HCT116 (cell line): ENCODE measurements around the gene GJD3. TPM values are rescaled to one million over a fixed set of nuclear protein-coding genes. Genes with fewer than 3 reads are reported as not detected.
"Not testable (repeated sequence)": the region's sequence is repeated elsewhere in the genome, so short reads cannot be mapped to it uniquely, and the experiment has no call there.

ENCODE experiments used
- ATAC-seq: fragments of 200-7000 bp; cut with Tn5 transposase; 2 replicates; pipeline ENCODE4 v1.9.1; 2020; ENCODE audit warnings: mild to moderate bottlenecking, moderate library complexity
- BruUV-seq: library from RNA; stranded (reverse); fragments of 400-500 nt; replicated peaks from 2 replicates; lab custom pipeline; 2021; lab: Mats Ljungman, UMichigan
- CTCF ChIA-PET: fragments of 300-600 bp; sonication (Branson Sonifier 250); formaldehyde crosslinking; loops from one replicate; lab custom pipeline; 2021; ENCODE audit warnings: antibody characterized with exemption; lab: Charles Lee
- POLR2A ChIA-PET: fragments of 300-600, 350-600 bp; sonication (Branson Sonifier 250); formaldehyde crosslinking; loops from one replicate; lab custom pipeline; 2021; ENCODE audit warnings: antibody characterized with exemption; lab: Charles Lee
- RAD21 ChIA-PET, 2 experiments: fragments of 300-600 bp; sonication (Branson Sonifier 250); formaldehyde crosslinking; loops; one replicate each; lab custom pipeline; 2023; ENCODE audit warnings: low total read pairs in 2 of 2; ENCODE audit not compliant: uncharacterized antibody in 2 of 2, unreplicated experiment in 2 of 2, low non-redundant PET in 1 of 2; lab: Charles Lee
- DNase-seq: peaks from one replicate; pipeline ENCODE4 v3.0.0-alpha.2; 2010; ENCODE audit warnings: low read depth, low spot score
- H2AFZ ChIP-seq: fragments of 200-600 bp; shearing (Covaris generic), sonication (generic); 2 replicates; pipeline ENCODE4 v1.6.1; 2017; ENCODE audit warnings: low read depth, mixed run types, mixed read lengths, antibody characterized with exemption, low read length; ENCODE audit not compliant: poor library complexity, severe bottlenecking
- H3K27ac ChIP-seq: 2 replicates; pipeline ENCODE4 v1.5.1; 2012; ENCODE audit warnings: low read depth, low read length
- H3K27me3 ChIP-seq: fragments of 200-600 bp; sonication (generic); 2 replicates; pipeline ENCODE4 v1.6.1; 2016; ENCODE audit warnings: mixed run types, low read length, mixed read lengths; ENCODE audit not compliant: insufficient read depth
- H3K36me3 ChIP-seq, 2 experiments: fragments of 200-500 bp in 1 of 2; fragments of 200-600 bp in 1 of 2; sonication (Bioruptor generic) in 1 of 2; sonication (generic) in 1 of 2; 2 replicates each; pipeline versions ENCODE4 v1.5.1 to v1.6.1; 2014 to 2016; ENCODE audit warnings: low read length in 2 of 2, inconsistent platforms in 1 of 2, mixed read lengths in 1 of 2, mixed run types in 1 of 2; ENCODE audit not compliant: insufficient read depth in 2 of 2, control insufficient read depth in 1 of 2
- H3K4me1 ChIP-seq, 2 experiments: fragments of 200-600 bp in 1 of 2; sonication (generic) in 1 of 2; 2 replicates each; pipeline versions ENCODE4 v1.5.1 to v1.6.1; 2012 to 2017; ENCODE audit warnings: low read length in 2 of 2, inconsistent platforms in 1 of 2, mild to moderate bottlenecking in 1 of 2, mixed read lengths in 1 of 2, mixed run types in 1 of 2, moderate library complexity in 1 of 2; ENCODE audit not compliant: insufficient read depth in 2 of 2, control insufficient read depth in 1 of 2
- H3K4me2 ChIP-seq: fragments of 200-600 bp; sonication (generic); 2 replicates; pipeline ENCODE4 v1.6.1; 2017; ENCODE audit warnings: mixed run types, low read length, mixed read lengths
- H3K4me3 ChIP-seq, 2 experiments: fragments of 200-600 bp in 1 of 2; sonication (generic) in 1 of 2; replicated peaks in 1 of 2; 2 replicates each; pipeline ENCODE4 v1.5.1; 2011 to 2016; ENCODE audit warnings: low read length in 2 of 2, control low read depth in 1 of 2, low read depth in 1 of 2, mild to moderate bottlenecking in 1 of 2, mixed read lengths in 1 of 2, mixed run types in 1 of 2
- H3K79me2 ChIP-seq: fragments of 200-600 bp; sonication (generic); 2 replicates; pipeline ENCODE4 v1.6.1; 2017; ENCODE audit warnings: mild to moderate bottlenecking, mixed run types, low read length, moderate library complexity, mixed read lengths; ENCODE audit not compliant: insufficient read depth
- H3K9ac ChIP-seq: fragments of 200-600 bp; sonication (generic); 2 replicates; pipeline ENCODE4 v1.6.1; 2016; ENCODE audit warnings: low read length, mixed read lengths
- H3K9me2 ChIP-seq: fragments of 200-600 bp; sonication (generic), shearing (Covaris generic); 2 replicates; pipeline ENCODE4 v1.6.1; 2017; ENCODE audit warnings: mixed run types, mild to moderate bottlenecking, moderate library complexity; ENCODE audit not compliant: insufficient read depth
- H3K9me3 ChIP-seq, 2 experiments: fragments of 200-500 bp in 1 of 2; fragments of 200-600 bp in 1 of 2; sonication (Bioruptor generic) in 1 of 2; sonication (generic) in 1 of 2; 2 replicates each; pipeline ENCODE4 v1.6.1; 2014 to 2017; ENCODE audit warnings: low read length in 2 of 2, mixed read lengths in 2 of 2, inconsistent platforms in 1 of 2, low read depth in 1 of 2, mild to moderate bottlenecking in 1 of 2, mixed run types in 1 of 2, moderate library complexity in 1 of 2; ENCODE audit not compliant: control insufficient read depth in 1 of 2, insufficient read depth in 1 of 2
- H4K20me1 ChIP-seq: fragments of 200-600 bp; sonication (generic), shearing (Covaris generic); 2 replicates; pipeline ENCODE4 v1.6.1; 2017; ENCODE audit warnings: mixed run types, mild to moderate bottlenecking, moderate library complexity; ENCODE audit not compliant: insufficient read depth
- CTCF ChIP-seq, 3 experiments: fragments of 200-600 bp in 1 of 3; sonication (generic) in 1 of 3; IDR thresholded peaks in 2 of 3; conservative IDR thresholded peaks in 1 of 3; 2 replicates each; pipeline ENCODE4 v1.5.1; 2012 to 2017; ENCODE audit warnings: low read depth in 2 of 3, low read length in 2 of 3, antibody characterized with exemption in 1 of 3, borderline replicate concordance in 1 of 3, control low read depth in 1 of 3, mild to moderate bottlenecking in 1 of 3, mixed read lengths in 1 of 3, mixed run types in 1 of 3, moderate library complexity in 1 of 3; ENCODE audit not compliant: insufficient read depth in 1 of 3
- ELF1 ChIP-seq: IDR thresholded peaks from 2 replicates; pipeline ENCODE4 v1.6.1; 2012; ENCODE audit warnings: low read depth, borderline replicate concordance
- EZH2 ChIP-seq: fragments of 200-600 bp; sonication (generic); IDR thresholded peaks from 2 replicates; pipeline ENCODE4 v1.6.1; 2017; ENCODE audit warnings: antibody characterized with exemption, mixed run types
- JUND ChIP-seq: IDR thresholded peaks from 2 replicates; pipeline ENCODE4 v1.6.1; 2012
- RAD21 ChIP-seq: IDR thresholded peaks from 2 replicates; pipeline ENCODE4 v1.6.1; 2012; ENCODE audit warnings: low read depth, mild to moderate bottlenecking
- ZBTB33 ChIP-seq: IDR thresholded peaks from 2 replicates; pipeline ENCODE4 v1.6.1; 2011; ENCODE audit warnings: mild to moderate bottlenecking, low read length, moderate library complexity; ENCODE audit not compliant: insufficient replicate concordance; ENCODE audit errors: extremely low read depth
- intact Hi-C: fragments of 100-400 bp; cut with micrococcal nuclease; formaldehyde crosslinking; loops from 2 replicates; pipeline ENCODE4 v1.10.0; 2022
- total RNA-seq: library from RNA; stranded (reverse); gene quantifications from one replicate; pipeline ENCODE4 v1.2.1, GENCODE V29; 2021; ENCODE audit not compliant: unreplicated experiment

GJD3 gene
- total RNA-seq, 1 experiment from 2014 or later = not detected

- TF ChIP-seq ZBTB33 (no peak), JUND (no peak)
Measured at GRCh38 chr17:40402668-40403067, 38.1 kb upstream of the GJD3 start (continued).

- POLR2A ChIA-PET = no interaction called here
- no TSS peak for BruUV-seq
- Histone ChIP-seq H3K9ac (no peak overlapping the region), H3K4me2 (no peak overlapping the region), H3K9me3 (no peaks in the 10 kb centered on the region), H3K4me1 (no peaks in the 10 kb centered on the region), H3K4me3 (no peak overlapping the region), H3K27me3 (no peaks in the 10 kb centered on the region), H3K9me2 (no peaks in the 10 kb centered on the region), H3K27ac (no peak overlapping the region), H3K36me3 (peaks cover 81 to 89% of the 10 kb centered on the region in 2 experiments), H3K79me2 (peaks cover 60% of the 10 kb centered on the region), H4K20me1 (peaks cover 17% of the 10 kb centered on the region; the same call in 1 of the 2 replicates), H2AFZ (no peak overlapping the region)
- DNase-seq (peak; percentile 32), ATAC-seq (peak; percentile 86)
- TF ChIP-seq EZH2 (no peak), CTCF (IDR thresholded peaks at IDR 0.05 in 2 of 3, conservative IDR thresholded peaks at IDR 0.05 in 1 of 3; ENCODE audit: borderline replicate concordance in 1 of 3, insufficient read depth in 1 of 3, low read depth in 2 of 3, low read length in 2 of 3) (peak; percentile 41 to 67 (median 42); a peak in 4 of 6 replicates), RAD21 (peak; percentile 49), ELF1 (no peak)
- CTCF ChIA-PET = interaction anchor here (1.3 kb wide), 1 partner anchor 134 kb away, joined by 4 read pairs; no protein-coding TSS in a partner anchor
- intact Hi-C loops = loop anchor here (1.0 kb wide), 2 partner anchors 77 to 134 kb away; no protein-coding TSS in a partner anchor
- RAD21 ChIA-PET = interaction anchor here in 1 of 2 experiments (0.6 kb wide), 1 partner anchor 134 kb away, joined by 5 read pairs; no protein-coding TSS in a partner anchor
Measured at GRCh38 chr17:40399185-40399584, 34.6 kb upstream of the GJD3 start.

DNA sequence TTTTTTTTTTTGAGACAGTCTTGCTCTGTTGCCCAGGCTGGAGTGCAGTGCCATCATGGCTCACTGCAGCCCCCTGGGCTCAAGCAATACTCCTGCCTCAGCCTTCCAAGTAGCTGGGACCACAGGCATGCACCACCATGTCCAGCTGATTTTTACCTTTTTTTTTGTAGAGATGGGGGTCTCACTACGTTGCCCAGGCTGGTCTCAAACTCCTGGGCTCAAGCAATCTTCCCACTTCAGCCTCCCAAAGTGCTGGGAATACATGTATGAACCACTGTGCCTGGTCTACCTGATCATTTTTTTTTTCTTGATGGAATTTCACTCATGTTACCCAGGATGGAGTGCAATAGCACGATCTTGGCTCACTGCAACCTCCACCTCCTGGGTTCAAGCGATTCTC lies 22.0 kb upstream of the GJD3 start:
- CTCF ChIA-PET, H3K9me3 ChIP-seq, H3K27ac ChIP-seq, POLR2A ChIA-PET, DNase-seq, H3K4me2 ChIP-seq, H3K4me1 ChIP-seq, RAD21 ChIA-PET, H3K79me2 ChIP-seq, H4K20me1 ChIP-seq, ATAC-seq, intact Hi-C loops, BruUV-seq, H3K4me3 ChIP-seq, H2AFZ ChIP-seq, H3K9ac ChIP-seq, H3K9me2 ChIP-seq, H3K27me3 ChIP-seq: not testable (repeated sequence)
- H3K36me3 ChIP-seq = peaks cover 31 to 37% of the 10 kb centered on the region in 2 experiments
